ENCODE results near the gene KCTD13. TPM values are rescaled to one million over a fixed set of nuclear protein-coding genes. Genes with fewer than 3 reads are reported as not detected.

KCTD13 gene
- total RNA-seq, 1 donor from 2014 or later = 19.3 TPM

DNA sequence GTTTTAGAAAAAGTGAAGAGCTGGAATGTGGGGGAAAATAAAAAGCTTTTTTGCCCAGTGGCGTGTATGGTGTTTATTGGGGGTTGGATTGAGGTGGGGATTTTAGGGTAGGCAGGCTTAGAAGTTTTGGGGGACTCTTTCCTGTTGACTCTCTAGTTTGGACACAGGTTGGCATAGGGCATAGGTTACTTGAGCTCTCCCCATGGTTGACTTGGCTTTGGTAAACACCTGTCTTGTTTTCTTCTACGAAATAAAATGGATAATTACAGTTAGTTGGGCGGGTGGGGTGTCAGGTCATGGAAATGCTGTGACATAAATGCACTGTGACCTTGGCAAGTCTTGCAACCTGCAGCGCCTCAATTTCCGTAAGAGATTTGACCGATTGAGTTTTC, 47.0 kb upstream of the KCTD13 start:
- DNase-seq (ENCODE audit: low spot score) = no peak
- TF ChIP-seq, protein P1, sequence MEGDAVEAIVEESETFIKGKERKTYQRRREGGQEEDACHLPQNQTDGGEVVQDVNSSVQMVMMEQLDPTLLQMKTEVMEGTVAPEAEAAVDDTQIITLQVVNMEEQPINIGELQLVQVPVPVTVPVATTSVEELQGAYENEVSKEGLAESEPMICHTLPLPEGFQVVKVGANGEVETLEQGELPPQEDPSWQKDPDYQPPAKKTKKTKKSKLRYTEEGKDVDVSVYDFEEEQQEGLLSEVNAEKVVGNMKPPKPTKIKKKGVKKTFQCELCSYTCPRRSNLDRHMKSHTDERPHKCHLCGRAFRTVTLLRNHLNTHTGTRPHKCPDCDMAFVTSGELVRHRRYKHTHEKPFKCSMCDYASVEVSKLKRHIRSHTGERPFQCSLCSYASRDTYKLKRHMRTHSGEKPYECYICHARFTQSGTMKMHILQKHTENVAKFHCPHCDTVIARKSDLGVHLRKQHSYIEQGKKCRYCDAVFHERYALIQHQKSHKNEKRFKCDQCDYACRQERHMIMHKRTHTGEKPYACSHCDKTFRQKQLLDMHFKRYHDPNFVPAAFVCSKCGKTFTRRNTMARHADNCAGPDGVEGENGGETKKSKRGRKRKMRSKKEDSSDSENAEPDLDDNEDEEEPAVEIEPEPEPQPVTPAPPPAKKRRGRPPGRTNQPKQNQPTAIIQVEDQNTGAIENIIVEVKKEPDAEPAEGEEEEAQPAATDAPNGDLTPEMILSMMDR (IDR thresholded peaks at IDR 0.05) = no peak
- Mint-ChIP-seq H3K36me3 (ENCODE audit: low read depth) (peaks cover 14% of the 10 kb centered on the region), H3K4me3 (ENCODE audit: unreplicated experiment) (peak overlapping the region; percentile 33), H3K9me3 (ENCODE audit: low read depth) (no peaks in the 10 kb centered on the region), H3K27me3 (ENCODE audit: low read depth) (no peaks in the 10 kb centered on the region), H3K4me1 (ENCODE audit: low read depth) (peaks cover 34% of the 10 kb centered on the region), H3K27ac (ENCODE audit: unreplicated experiment) (peak overlapping the region; percentile 75)

DNA sequence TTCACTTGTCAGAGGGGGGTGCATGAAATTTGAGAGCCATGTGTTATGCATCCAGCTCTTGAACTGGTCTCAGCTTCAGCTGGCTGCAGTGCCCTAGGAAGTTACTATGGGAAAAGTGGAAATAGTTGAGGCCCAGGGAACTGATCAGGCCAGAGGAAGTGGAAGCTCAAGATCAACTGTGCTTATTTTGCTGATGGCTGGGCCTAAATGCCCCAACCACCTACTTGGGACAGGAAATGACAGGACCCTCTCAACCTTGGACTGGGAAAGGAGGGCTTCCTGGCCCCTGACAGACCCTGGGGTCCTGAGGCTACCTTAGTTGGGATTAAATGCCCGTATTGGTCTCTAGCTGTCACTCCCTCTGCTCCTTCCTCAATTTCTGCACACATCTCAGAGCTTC, 46.5 kb upstream of the KCTD13 start:
- Mint-ChIP-seq H3K36me3 (ENCODE audit: low read depth) (peaks cover 14% of the 10 kb centered on the region), H3K4me1 (ENCODE audit: low read depth) (peaks cover 34% of the 10 kb centered on the region), H3K4me3 (ENCODE audit: unreplicated experiment) (no peak overlapping the region), H3K27me3 (ENCODE audit: low read depth) (no peaks in the 10 kb centered on the region), H3K27ac (ENCODE audit: unreplicated experiment) (no peak overlapping the region), H3K9me3 (ENCODE audit: low read depth) (no peaks in the 10 kb centered on the region)
- TF ChIP-seq, protein P1 (IDR thresholded peaks at IDR 0.05) = no peak
- no peak for DNase-seq (ENCODE audit: low spot score)

DNA sequence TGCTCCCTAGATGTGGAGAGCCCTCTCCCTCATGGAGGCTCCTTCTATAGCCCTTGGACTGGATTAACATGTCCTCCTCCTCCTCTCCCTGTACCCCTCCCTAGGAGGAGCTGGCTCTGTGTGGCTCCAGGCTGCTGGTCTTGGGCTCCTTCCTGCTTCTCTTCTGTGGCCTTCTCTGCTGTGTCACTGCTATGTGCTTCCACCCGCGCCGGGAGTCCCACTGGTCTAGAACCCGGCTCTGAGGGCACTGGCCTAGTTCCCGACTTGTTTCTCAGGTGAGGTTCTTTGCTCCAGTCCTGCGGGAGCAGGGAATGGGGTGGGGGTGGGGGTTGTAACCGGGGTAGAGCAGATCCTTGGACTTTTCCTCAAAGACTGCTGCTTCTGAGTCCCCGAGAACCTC, 45.3 kb upstream of the KCTD13 start:
- Mint-ChIP-seq H3K36me3 (ENCODE audit: low read depth) (peaks cover 14% of the 10 kb centered on the region), H3K27me3 (ENCODE audit: low read depth) (no peaks in the 10 kb centered on the region), H3K27ac (ENCODE audit: unreplicated experiment) (peak overlapping the region; percentile 17), H3K4me1 (ENCODE audit: low read depth) (peaks cover 22% of the 10 kb centered on the region), H3K9me3 (ENCODE audit: low read depth) (no peaks in the 10 kb centered on the region), H3K4me3 (ENCODE audit: unreplicated experiment) (no peak overlapping the region)
- DNase-seq (ENCODE audit: low spot score) = no peak
- TF ChIP-seq, protein P1 (IDR thresholded peaks at IDR 0.05) = no peak

GRCh38 chr16:29968205-29968604, 42.2 kb upstream of the KCTD13 start:
- Mint-ChIP-seq H3K4me1 (ENCODE audit: low read depth) (peaks cover 9% of the 10 kb centered on the region), H3K9me3 (ENCODE audit: low read depth) (no peaks in the 10 kb centered on the region), H3K36me3 (ENCODE audit: low read depth) (peaks cover 14% of the 10 kb centered on the region), H3K27me3 (ENCODE audit: low read depth) (no peaks in the 10 kb centered on the region), H3K4me3 (ENCODE audit: unreplicated experiment) (no peak overlapping the region), H3K27ac (ENCODE audit: unreplicated experiment) (no peak overlapping the region)
- TF ChIP-seq, protein P1 (IDR thresholded peaks at IDR 0.05) = no peak
- no peak for DNase-seq (ENCODE audit: low spot score)

GRCh38 chr16:29963021-29963743, 37.2 kb upstream of the KCTD13 start:
- H3K9me3 Mint-ChIP-seq (ENCODE audit: low read depth) = no peaks in the 10 kb centered on the region
- peak overlapping the region; percentile 94 for H3K27ac Mint-ChIP-seq (ENCODE audit: unreplicated experiment)
- no peak for DNase-seq (ENCODE audit: low spot score)
- peaks cover under 1% of the 10 kb centered on the region for H3K36me3 Mint-ChIP-seq (ENCODE audit: low read depth)
- peak overlapping the region; percentile 84 for H3K4me3 Mint-ChIP-seq (ENCODE audit: unreplicated experiment)
- H3K4me1 Mint-ChIP-seq (ENCODE audit: low read depth) = peaks cover 23% of the 10 kb centered on the region
- TF ChIP-seq, protein P1 (IDR thresholded peaks at IDR 0.05) = no peak
- H3K27me3 Mint-ChIP-seq (ENCODE audit: low read depth) = no peaks in the 10 kb centered on the region
